Measurements from ENCODE around the gene S100A8.

GRCh38 chr1:153364156-153364555, 26.7 kb downstream of the S100A8 start:
- TF ChIP-seq EZH2 (IDR thresholded peaks at IDR 0.05; ENCODE audit: insufficient read depth, low read length) (no peak), CTCF (IDR thresholded peaks at IDR 0.05; ENCODE audit: insufficient read depth, low read depth, low read length) (no peak)
